Endothelial cell (in vitro differentiated cells): Measurements from ENCODE around the gene FUBP3. TPM values are rescaled to one million over a fixed set of nuclear protein-coding genes. Genes with fewer than 3 reads are reported as not detected.
"Not testable (repeated sequence)": the region's sequence is repeated elsewhere in the genome, so short reads cannot be mapped to it uniquely, and the experiment has no call there.

Experiments used
- DNase-seq: peaks from one replicate; pipeline ENCODE4 v3.0.0; 2021; ENCODE audit warnings: low spot score
- H3K27ac Mint-ChIP-seq: one replicate; pipeline ENCODE4 v1.8.0; 2021; ENCODE audit warnings: mixed read lengths, inconsistent platforms; ENCODE audit not compliant: unreplicated experiment
- H3K27me3 Mint-ChIP-seq: one replicate; pipeline ENCODE4 v1.8.0; 2021; ENCODE audit warnings: mild to moderate bottlenecking, moderate library complexity, mixed read lengths, inconsistent platforms; ENCODE audit not compliant: unreplicated experiment
- H3K36me3 Mint-ChIP-seq: one replicate; pipeline ENCODE4 v1.8.0; 2021; ENCODE audit warnings: mild to moderate bottlenecking, low read depth, mixed read lengths, inconsistent platforms; ENCODE audit not compliant: unreplicated experiment
- H3K4me1 Mint-ChIP-seq: one replicate; pipeline ENCODE4 v1.8.0; 2021; ENCODE audit warnings: mild to moderate bottlenecking, mixed read lengths, inconsistent platforms; ENCODE audit not compliant: unreplicated experiment
- H3K4me3 Mint-ChIP-seq: one replicate; pipeline ENCODE4 v1.8.0; 2021; ENCODE audit warnings: mild to moderate bottlenecking, mixed read lengths, inconsistent platforms; ENCODE audit not compliant: unreplicated experiment
- H3K9me3 Mint-ChIP-seq: one replicate; pipeline ENCODE4 v1.8.0; 2021; ENCODE audit warnings: mixed read lengths, inconsistent platforms; ENCODE audit not compliant: unreplicated experiment
- total RNA-seq: library from RNA; stranded (reverse); fragmentation: NEBNext Ultra II Directional; extraction: Animal tissue kit (Norgen Biotek cat#: 25700); gene quantifications from one replicate; pipeline ENCODE4 v1.2.1, GENCODE V29; 2021; ENCODE audit not compliant: unreplicated experiment
- TF ChIP-seq, protein P1 (sequence below): fragments of 200-600 bp; sonication (generic); IDR thresholded peaks from one replicate; pipeline ENCODE4 v1.5.0; 2021; ENCODE audit warnings: antibody characterized with exemption; ENCODE audit not compliant: unreplicated experiment

FUBP3 gene
- total RNA-seq, 1 donor from 2014 or later, result 61.9 TPM

- H3K4me1 Mint-ChIP-seq, result peaks cover 3% of the 10 kb centered on the region
- H3K27ac Mint-ChIP-seq, result no peak overlapping the region
- DNase-seq, result no peak
- no peak overlapping the region for H3K4me3 Mint-ChIP-seq
- H3K9me3 Mint-ChIP-seq, result no peaks in the 10 kb centered on the region
- peaks cover 2% of the 10 kb centered on the region for H3K27me3 Mint-ChIP-seq
- H3K36me3 Mint-ChIP-seq, result no peaks in the 10 kb centered on the region
- TF ChIP-seq, protein P1, sequence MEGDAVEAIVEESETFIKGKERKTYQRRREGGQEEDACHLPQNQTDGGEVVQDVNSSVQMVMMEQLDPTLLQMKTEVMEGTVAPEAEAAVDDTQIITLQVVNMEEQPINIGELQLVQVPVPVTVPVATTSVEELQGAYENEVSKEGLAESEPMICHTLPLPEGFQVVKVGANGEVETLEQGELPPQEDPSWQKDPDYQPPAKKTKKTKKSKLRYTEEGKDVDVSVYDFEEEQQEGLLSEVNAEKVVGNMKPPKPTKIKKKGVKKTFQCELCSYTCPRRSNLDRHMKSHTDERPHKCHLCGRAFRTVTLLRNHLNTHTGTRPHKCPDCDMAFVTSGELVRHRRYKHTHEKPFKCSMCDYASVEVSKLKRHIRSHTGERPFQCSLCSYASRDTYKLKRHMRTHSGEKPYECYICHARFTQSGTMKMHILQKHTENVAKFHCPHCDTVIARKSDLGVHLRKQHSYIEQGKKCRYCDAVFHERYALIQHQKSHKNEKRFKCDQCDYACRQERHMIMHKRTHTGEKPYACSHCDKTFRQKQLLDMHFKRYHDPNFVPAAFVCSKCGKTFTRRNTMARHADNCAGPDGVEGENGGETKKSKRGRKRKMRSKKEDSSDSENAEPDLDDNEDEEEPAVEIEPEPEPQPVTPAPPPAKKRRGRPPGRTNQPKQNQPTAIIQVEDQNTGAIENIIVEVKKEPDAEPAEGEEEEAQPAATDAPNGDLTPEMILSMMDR, result no peak
These were observed 23.4 kb upstream of the FUBP3 start for GRCh38 chr9:130555968-130556367.

DNA sequence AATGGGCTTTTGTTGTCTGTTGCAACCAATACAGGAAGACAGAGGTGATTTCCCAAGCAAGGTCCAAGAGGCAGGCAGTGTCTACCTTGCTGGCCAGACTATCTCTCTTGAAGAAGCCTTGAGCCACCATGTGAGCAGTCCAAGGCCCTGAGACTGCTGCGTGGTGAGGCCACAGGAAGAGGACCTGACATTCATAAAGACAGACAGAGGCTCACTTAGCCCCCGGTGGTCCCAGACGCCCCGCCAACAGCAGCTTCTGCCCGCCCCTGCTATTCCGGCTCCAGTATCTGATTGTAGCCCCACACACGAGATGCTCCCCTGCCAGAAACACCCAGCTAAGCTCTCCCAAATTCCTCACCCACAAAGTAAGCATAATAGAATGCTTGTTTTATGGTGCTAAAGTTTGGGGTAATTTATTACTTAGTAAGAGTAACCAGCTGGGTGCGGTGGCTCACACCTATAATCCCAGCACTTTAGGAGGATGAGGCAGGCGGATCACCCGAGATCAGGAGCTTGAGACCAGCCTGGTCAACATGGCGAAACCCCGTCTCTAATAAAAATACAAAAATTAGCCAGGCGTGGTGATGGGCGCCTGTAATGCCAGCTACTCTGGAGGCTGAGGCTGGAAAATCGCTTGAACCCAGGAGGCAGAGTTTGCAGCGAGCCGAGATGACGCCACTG, 22.8 kb upstream of the FUBP3 start:
- no peak for DNase-seq
- Mint-ChIP-seq H3K4me3 (no peak overlapping the region), H3K36me3 (no peaks in the 10 kb centered on the region), H3K27me3 (peaks cover 2% of the 10 kb centered on the region), H3K9me3 (no peaks in the 10 kb centered on the region), H3K4me1 (peaks cover 5% of the 10 kb centered on the region), H3K27ac (no peak overlapping the region)
- TF ChIP-seq, protein P1, result no peak

DNA sequence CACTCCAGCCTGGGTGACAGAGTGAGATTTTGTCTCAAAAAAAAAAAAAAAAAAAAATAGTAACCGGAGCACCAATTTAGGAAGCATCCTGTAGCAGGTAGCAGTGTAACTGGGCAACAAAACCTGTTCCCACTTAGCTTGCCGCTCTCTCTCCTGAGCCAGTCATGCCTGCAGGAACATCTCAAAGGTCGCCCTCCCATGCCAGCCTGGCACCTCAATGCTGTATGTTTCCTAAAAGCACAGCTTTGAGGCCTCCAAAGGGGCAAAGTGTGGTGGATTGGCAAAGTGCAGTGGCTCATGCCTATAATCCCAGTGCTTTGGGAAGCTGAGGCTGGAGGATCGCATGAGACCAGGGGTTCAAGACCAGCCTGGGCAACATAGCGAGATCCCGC, 22.3 kb upstream of the FUBP3 start:
- no peak overlapping the region for H3K4me3 Mint-ChIP-seq
- TF ChIP-seq, protein P1, result no peak
- no peaks in the 10 kb centered on the region for H3K36me3 Mint-ChIP-seq
- H3K27me3 Mint-ChIP-seq, result peaks cover 2% of the 10 kb centered on the region
- no peak for DNase-seq
- H3K9me3 Mint-ChIP-seq, result no peaks in the 10 kb centered on the region
- H3K27ac Mint-ChIP-seq, result no peak overlapping the region
- H3K4me1 Mint-ChIP-seq, result peaks cover 5% of the 10 kb centered on the region

GRCh38 chr9:130561056-130561455, 18.3 kb upstream of the FUBP3 start:
- TF ChIP-seq, protein P1, result no peak
- Mint-ChIP-seq H3K36me3 (no peaks in the 10 kb centered on the region), H3K4me1 (peaks cover 5% of the 10 kb centered on the region), H3K27ac (no peak overlapping the region), H3K4me3 (no peak overlapping the region), H3K9me3 (no peaks in the 10 kb centered on the region), H3K27me3 (peaks cover 2% of the 10 kb centered on the region)
- DNase-seq, result no peak

DNA sequence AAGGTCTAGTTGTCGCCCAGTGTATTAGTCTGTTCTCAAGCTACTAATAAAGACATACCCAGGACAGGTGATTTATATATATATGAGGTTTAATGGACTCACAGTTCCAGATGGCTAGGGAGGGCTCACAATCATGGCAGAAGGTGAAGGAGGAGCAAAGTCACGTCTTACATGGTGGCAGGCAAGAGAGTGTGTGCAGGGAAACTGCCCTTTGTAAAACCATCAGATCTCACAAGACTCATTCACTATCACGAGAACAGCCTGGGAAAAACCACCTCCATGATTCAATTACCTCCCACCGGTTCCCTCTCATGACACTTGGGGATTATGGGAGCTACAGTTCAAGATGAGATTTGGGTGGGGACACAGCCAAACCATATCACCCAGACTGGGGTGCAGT, 16.9 kb upstream of the FUBP3 start:
- not testable (repeated sequence) for H3K27me3 Mint-ChIP-seq, DNase-seq, H3K4me3 Mint-ChIP-seq

More for the DNA sequence above, 16.9 kb upstream of the FUBP3 start:
- peaks cover 12% of the 10 kb centered on the region for H3K4me1 Mint-ChIP-seq
- H3K27ac Mint-ChIP-seq, H3K36me3 Mint-ChIP-seq, H3K9me3 Mint-ChIP-seq: not testable (repeated sequence)
